ENCODE measurements around the gene PDE6H. TPM values are rescaled to one million over a fixed set of nuclear protein-coding genes. Genes with fewer than 3 reads are reported as not detected.

The PDE6H gene
- total and polyA plus RNA-seq, 2 of the 8 experiments (the other 6 are each of a cell fraction or from before 2014, with no cell fraction given) = not detected

- TF ChIP-seq CHD7 (IDR thresholded peaks at IDR 0.05; ENCODE audit: insufficient replicate concordance, low read length) = no peak
Observed at GRCh38 chr12:14923944-14924343, 48.9 kb upstream of the PDE6H start (continued).

Data from H1 (cell line).